H1 (cell line): ENCODE data around the gene LRRC14B. TPM values are rescaled to one million over a fixed set of nuclear protein-coding genes. Genes with fewer than 3 reads are reported as not detected.

ENCODE experiments used
- ASH2L ChIP-seq: fragments of 200-600, 300-600 bp; sonication (generic); IDR thresholded peaks from one replicate; pipeline ENCODE4 v1.7.1; 2017; ENCODE audit warnings: low read length
- BRCA1 ChIP-seq: IDR thresholded peaks from 2 replicates; pipeline ENCODE4 v1.6.1; 2012; ENCODE audit warnings: low read depth, low read length, improper control_type of control experiment
- CREB1 ChIP-seq: IDR thresholded peaks from 2 replicates; pipeline ENCODE4 v1.6.1; 2012; ENCODE audit warnings: inconsistent platforms
- FOSL1 ChIP-seq: IDR thresholded peaks from 2 replicates; pipeline ENCODE4 v1.6.1; 2011; ENCODE audit warnings: mild to moderate bottlenecking, low read depth, low read length, moderate library complexity; ENCODE audit not compliant: insufficient read depth
- PHF8 ChIP-seq: fragments of 200-600 bp; sonication (generic); conservative IDR thresholded peaks from 2 replicates; pipeline ENCODE4 v1.7.1; 2012; ENCODE audit warnings: low read depth, mild to moderate bottlenecking, inconsistent platforms, low read length, moderate library complexity
- RBBP5 ChIP-seq: IDR thresholded peaks from 2 replicates; pipeline ENCODE4 v1.7.1; 2012; ENCODE audit warnings: low read depth, mild to moderate bottlenecking, inconsistent platforms, low read length, moderate library complexity, borderline replicate concordance
- TAF7 ChIP-seq: optimal IDR thresholded peaks from 2 replicates; pipeline ENCODE3; 2011; ENCODE audit warnings: low read depth, mild to moderate bottlenecking, inconsistent platforms, low read length, moderate library complexity, borderline replicate concordance
- polyA plus RNA-seq, 7 experiments: library from polyadenylated mRNA; depleted of rRNA in 3 of 7; stranded (reverse) in 5 of 7; unstranded in 2 of 7; fragments of >200 nt in 5 of 7; fragments of 200-250 nt in 2 of 7; gene quantifications; 1 replicate in 5 of 7; 2 replicates in 1 of 7; 4 replicates in 1 of 7; pipeline versions ENCODE4 v1.2.1 to v1.2.3, GENCODE V29; 2011 to 2013; ENCODE audit warnings: missing spikeins in 2 of 7, mixed read lengths in 2 of 7
- total RNA-seq: library from RNA; stranded (reverse); fragmentation: NEBNext Ultra II Directional; extraction: Animal tissue kit (Norgen Biotek cat#: 25700); gene quantifications from 2 replicates; pipeline ENCODE4 v1.2.1, GENCODE V29; 2021
- TF ChIP-seq, protein P1 (sequence below): fragments of 300-600 bp; sonication (generic); IDR thresholded peaks from 2 replicates; pipeline ENCODE4 v1.7.1; 2012; ENCODE audit warnings: low read length, moderate library complexity, mild to moderate bottlenecking, inconsistent platforms; ENCODE audit not compliant: insufficient replicate concordance

The LRRC14B gene
- total and polyA plus RNA-seq, 2 of the 8 experiments (the other 6 are each of a cell fraction or from before 2014, with no cell fraction given) = not detected

DNA sequence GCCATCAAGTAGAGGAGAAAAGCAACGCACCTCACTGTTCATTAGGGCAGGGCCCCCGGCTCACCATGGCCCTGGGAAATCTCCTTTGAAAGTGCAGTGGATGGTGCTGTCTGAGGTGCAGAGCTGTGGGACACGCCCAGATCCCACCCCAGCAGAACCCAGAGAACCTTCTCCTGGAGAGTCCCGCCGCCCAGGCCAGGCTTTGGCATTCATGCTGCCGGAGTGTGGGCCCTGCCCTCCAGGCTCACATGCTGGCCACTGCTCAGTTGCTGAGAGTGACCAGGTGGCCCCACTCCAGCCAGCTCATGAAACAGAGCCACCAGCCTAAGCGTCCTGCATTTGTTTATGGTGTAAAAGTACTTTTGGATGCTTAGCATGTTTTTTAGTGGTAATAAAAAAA lies 23.8 kb upstream of the LRRC14B start (continued):
- TF ChIP-seq TAF7 (no peak), PHF8 (no peak), RBBP5 (no peak), BRCA1 (no peak), CREB1 (no peak), ASH2L (no peak), FOSL1 (no peak)
- TF ChIP-seq, protein P1, sequence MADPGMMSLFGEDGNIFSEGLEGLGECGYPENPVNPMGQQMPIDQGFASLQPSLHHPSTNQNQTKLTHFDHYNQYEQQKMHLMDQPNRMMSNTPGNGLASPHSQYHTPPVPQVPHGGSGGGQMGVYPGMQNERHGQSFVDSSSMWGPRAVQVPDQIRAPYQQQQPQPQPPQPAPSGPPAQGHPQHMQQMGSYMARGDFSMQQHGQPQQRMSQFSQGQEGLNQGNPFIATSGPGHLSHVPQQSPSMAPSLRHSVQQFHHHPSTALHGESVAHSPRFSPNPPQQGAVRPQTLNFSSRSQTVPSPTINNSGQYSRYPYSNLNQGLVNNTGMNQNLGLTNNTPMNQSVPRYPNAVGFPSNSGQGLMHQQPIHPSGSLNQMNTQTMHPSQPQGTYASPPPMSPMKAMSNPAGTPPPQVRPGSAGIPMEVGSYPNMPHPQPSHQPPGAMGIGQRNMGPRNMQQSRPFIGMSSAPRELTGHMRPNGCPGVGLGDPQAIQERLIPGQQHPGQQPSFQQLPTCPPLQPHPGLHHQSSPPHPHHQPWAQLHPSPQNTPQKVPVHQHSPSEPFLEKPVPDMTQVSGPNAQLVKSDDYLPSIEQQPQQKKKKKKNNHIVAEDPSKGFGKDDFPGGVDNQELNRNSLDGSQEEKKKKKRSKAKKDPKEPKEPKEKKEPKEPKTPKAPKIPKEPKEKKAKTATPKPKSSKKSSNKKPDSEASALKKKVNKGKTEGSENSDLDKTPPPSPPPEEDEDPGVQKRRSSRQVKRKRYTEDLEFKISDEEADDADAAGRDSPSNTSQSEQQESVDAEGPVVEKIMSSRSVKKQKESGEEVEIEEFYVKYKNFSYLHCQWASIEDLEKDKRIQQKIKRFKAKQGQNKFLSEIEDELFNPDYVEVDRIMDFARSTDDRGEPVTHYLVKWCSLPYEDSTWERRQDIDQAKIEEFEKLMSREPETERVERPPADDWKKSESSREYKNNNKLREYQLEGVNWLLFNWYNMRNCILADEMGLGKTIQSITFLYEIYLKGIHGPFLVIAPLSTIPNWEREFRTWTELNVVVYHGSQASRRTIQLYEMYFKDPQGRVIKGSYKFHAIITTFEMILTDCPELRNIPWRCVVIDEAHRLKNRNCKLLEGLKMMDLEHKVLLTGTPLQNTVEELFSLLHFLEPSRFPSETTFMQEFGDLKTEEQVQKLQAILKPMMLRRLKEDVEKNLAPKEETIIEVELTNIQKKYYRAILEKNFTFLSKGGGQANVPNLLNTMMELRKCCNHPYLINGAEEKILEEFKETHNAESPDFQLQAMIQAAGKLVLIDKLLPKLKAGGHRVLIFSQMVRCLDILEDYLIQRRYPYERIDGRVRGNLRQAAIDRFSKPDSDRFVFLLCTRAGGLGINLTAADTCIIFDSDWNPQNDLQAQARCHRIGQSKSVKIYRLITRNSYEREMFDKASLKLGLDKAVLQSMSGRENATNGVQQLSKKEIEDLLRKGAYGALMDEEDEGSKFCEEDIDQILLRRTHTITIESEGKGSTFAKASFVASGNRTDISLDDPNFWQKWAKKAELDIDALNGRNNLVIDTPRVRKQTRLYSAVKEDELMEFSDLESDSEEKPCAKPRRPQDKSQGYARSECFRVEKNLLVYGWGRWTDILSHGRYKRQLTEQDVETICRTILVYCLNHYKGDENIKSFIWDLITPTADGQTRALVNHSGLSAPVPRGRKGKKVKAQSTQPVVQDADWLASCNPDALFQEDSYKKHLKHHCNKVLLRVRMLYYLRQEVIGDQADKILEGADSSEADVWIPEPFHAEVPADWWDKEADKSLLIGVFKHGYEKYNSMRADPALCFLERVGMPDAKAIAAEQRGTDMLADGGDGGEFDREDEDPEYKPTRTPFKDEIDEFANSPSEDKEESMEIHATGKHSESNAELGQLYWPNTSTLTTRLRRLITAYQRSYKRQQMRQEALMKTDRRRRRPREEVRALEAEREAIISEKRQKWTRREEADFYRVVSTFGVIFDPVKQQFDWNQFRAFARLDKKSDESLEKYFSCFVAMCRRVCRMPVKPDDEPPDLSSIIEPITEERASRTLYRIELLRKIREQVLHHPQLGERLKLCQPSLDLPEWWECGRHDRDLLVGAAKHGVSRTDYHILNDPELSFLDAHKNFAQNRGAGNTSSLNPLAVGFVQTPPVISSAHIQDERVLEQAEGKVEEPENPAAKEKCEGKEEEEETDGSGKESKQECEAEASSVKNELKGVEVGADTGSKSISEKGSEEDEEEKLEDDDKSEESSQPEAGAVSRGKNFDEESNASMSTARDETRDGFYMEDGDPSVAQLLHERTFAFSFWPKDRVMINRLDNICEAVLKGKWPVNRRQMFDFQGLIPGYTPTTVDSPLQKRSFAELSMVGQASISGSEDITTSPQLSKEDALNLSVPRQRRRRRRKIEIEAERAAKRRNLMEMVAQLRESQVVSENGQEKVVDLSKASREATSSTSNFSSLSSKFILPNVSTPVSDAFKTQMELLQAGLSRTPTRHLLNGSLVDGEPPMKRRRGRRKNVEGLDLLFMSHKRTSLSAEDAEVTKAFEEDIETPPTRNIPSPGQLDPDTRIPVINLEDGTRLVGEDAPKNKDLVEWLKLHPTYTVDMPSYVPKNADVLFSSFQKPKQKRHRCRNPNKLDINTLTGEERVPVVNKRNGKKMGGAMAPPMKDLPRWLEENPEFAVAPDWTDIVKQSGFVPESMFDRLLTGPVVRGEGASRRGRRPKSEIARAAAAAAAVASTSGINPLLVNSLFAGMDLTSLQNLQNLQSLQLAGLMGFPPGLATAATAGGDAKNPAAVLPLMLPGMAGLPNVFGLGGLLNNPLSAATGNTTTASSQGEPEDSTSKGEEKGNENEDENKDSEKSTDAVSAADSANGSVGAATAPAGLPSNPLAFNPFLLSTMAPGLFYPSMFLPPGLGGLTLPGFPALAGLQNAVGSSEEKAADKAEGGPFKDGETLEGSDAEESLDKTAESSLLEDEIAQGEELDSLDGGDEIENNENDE = no peak
- TF ChIP-seq, all 59 proteins: peak for 0
